RWPE1 (cell line): ENCODE measurements around the gene SERPINB6.

Experiments used
- CTCF ChIA-PET: fragments of 350-600 bp; sonication (Branson Sonifier 250); formaldehyde crosslinking; extraction: SDS; loops from one replicate; lab custom pipeline; 2021; lab: Yijun Ruan, JAX
- POLR2A ChIA-PET: fragments of 400-600 bp; formaldehyde crosslinking; extraction: SDS; loops from one replicate; lab custom pipeline; 2020; ENCODE audit warnings: antibody characterized with exemption; ENCODE audit not compliant: low non-redundant PET; lab: Yijun Ruan, JAX
- DNase-seq: peaks from one replicate; pipeline ENCODE4 v3.0.0; 2012; ENCODE audit warnings: low spot score
- H3K27ac ChIP-seq: fragments of 450-650 bp; 2 replicates; pipeline ENCODE4 v1.5.1; 2017
- TF ChIP-seq, protein P1 (sequence below): fragments of 450-650 bp; conservative IDR thresholded peaks from 2 replicates; pipeline ENCODE4 v1.5.1; 2017; ENCODE audit warnings: low read depth, mild to moderate bottlenecking

The SERPINB6 gene

GRCh38 chr6:2917065-2917464, 54.3 kb downstream of the SERPINB6 start:
- POLR2A ChIA-PET, result no interaction called here
- DNase-seq, result no peak
- TF ChIP-seq, protein P1, sequence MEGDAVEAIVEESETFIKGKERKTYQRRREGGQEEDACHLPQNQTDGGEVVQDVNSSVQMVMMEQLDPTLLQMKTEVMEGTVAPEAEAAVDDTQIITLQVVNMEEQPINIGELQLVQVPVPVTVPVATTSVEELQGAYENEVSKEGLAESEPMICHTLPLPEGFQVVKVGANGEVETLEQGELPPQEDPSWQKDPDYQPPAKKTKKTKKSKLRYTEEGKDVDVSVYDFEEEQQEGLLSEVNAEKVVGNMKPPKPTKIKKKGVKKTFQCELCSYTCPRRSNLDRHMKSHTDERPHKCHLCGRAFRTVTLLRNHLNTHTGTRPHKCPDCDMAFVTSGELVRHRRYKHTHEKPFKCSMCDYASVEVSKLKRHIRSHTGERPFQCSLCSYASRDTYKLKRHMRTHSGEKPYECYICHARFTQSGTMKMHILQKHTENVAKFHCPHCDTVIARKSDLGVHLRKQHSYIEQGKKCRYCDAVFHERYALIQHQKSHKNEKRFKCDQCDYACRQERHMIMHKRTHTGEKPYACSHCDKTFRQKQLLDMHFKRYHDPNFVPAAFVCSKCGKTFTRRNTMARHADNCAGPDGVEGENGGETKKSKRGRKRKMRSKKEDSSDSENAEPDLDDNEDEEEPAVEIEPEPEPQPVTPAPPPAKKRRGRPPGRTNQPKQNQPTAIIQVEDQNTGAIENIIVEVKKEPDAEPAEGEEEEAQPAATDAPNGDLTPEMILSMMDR, result no peak
- no peak overlapping the region for H3K27ac ChIP-seq
- CTCF ChIA-PET, result interaction anchor here (1.0 kb wide), 1 partner anchor 16 kb away, joined by 3 read pairs; no protein-coding TSS in a partner anchor

DNA sequence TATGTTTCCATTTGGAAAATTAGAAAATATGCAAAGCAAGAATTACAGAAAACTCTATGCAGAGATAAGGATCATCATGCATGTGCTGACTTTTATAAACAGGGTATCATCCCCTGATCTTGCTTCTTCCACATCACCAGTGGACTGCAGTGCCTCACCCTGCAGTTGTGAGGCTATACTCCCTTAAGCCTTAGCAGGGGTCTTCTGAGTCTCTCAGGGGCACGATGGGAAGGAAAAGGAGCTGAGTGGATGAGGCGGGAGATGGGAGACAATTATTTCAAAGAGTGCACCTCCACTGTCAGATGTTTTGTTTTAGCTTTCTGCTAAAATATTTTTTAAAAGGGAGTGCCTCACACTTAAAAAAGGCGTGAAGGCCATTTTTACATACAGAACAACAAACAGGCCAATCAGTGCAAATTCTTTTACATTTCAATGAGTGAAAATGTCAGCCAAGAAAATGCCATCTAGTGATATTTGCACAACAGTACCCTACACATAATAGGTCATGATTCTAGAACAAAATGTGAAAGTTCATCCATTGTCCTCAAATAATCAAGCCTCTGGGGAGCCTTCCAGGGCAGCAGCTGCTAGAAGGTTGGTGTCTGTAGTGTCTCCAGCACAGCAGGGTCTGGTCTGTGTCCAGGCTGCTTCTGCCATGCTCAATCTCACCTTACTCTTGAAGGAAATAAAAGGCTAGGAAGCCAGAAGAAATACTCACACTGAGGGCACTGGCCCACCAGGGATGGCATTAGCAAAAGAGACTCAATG, 55.0 kb downstream of the SERPINB6 start:
- POLR2A ChIA-PET, result no interaction called here
- no peak for DNase-seq
- no peak overlapping the region for H3K27ac ChIP-seq

GRCh38 chr6:2915150-2915549, 56.2 kb downstream of the SERPINB6 start:
- POLR2A ChIA-PET, result no interaction called here
- H3K27ac ChIP-seq, result no peak overlapping the region
- CTCF ChIA-PET, result no interaction called here
- TF ChIP-seq, protein P1, result no peak
- DNase-seq, result no peak

More for the DNA sequence above, 55.0 kb downstream of the SERPINB6 start:
- CTCF ChIA-PET, result interaction anchor here (1.0 kb wide), 1 partner anchor 16 kb away, joined by 3 read pairs; no protein-coding TSS in a partner anchor
- TF ChIP-seq, protein P1, result no peak

GRCh38 chr6:2914318-2914660, 57.1 kb downstream of the SERPINB6 start:
- no peak overlapping the region for H3K27ac ChIP-seq
- CTCF ChIA-PET, result interaction anchor here (0.8 kb wide), 1 partner anchor 18 kb away, joined by 3 read pairs; no protein-coding TSS in a partner anchor
- TF ChIP-seq, protein P1, result no peak
- DNase-seq, result no peak
- POLR2A ChIA-PET, result no interaction called here

DNA sequence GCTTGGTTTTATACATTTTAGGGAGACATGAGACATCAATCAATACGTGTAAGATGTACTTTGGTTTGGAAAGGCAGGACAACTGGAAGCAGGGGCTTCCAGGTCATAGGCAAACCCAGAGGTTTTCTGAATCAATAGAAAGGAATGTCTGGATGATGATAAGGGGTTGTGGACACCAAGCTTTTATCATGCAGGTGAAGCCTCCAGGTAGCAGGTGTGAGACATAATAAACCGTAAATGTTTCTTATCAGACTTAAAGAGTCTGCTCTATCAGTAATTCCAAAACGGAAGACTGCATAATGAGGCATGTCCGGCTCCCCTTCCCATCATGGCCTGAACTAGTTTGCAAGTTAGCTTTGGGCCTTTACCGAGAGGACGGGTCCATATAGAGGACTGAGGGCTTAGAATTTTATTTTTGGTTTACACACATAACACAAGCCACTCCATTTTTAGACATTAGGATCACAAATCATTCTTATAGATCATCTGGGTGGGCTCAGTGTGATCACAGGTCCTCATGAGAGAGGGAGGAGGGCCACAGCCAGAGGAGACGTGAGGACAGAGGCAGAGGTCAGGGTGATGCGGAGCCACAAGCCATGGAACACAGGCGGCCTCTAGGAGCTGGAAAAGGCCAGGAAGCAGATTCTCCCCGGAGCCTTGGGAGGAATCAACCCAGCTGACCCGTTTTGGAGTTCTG, 57.6 kb downstream of the SERPINB6 start:
- no peak for DNase-seq
- TF ChIP-seq, protein P1, result no peak
- POLR2A ChIA-PET, result no interaction called here
- CTCF ChIA-PET, result interaction anchor here (0.5 to 0.8 kb wide), 3 partner anchors 18 to 944 kb away, joined by 3 to 4 read pairs (median 3); no protein-coding TSS in a partner anchor
- no peak overlapping the region for H3K27ac ChIP-seq

DNA sequence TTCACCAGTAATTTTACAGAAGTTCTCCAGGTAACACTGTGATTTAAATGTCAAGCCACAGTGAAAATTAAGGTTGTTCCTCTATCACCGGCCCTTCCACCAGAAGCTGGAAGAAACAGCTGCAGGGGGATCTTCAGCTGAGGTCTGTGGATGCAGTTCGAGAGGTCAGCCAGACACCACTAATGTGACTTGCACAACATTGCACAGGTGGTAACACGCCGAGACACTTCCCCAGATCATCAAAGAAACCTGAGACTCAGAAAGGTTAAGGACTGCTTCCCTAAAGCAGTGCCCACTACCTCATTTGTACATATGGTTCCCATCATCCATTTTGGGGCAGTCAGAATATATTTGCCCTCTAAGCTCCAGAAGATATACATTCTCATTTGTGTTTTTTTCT, 60.2 kb downstream of the SERPINB6 start:
- no peak overlapping the region for H3K27ac ChIP-seq
- no peak for DNase-seq
- CTCF ChIA-PET, result interaction anchor here (0.5 to 1.6 kb wide), 8 partner anchors 34 to 168 kb away, joined by 3 to 21 read pairs (median 6); no protein-coding TSS in a partner anchor
- POLR2A ChIA-PET, result interaction anchor here (0.5 kb wide), 1 partner anchor 119 kb away, joined by 3 read pairs; no protein-coding TSS in a partner anchor
- TF ChIP-seq, protein P1, result no peak
